Endothelial cell of umbilical vein (primary cell): ENCODE results near the gene FBXO27. TPM values are rescaled to one million over a fixed set of nuclear protein-coding genes. Genes with fewer than 3 reads are reported as not detected.

ENCODE experiments used
- Bru-seq: library from RNA; stranded (reverse); fragments of 400-500 nt; gene quantifications from one replicate; lab custom pipeline; 2021; lab: Mats Ljungman, UMichigan
- BruChase-seq, 2 experiments: library from RNA; stranded (reverse); fragments of 400-500 nt; gene quantifications; one replicate each; lab custom pipeline; 2021; lab: Mats Ljungman, UMichigan
- BruUV-seq: library from RNA; stranded (reverse); fragments of 400-500 nt; replicated peaks from 2 replicates; lab custom pipeline; 2021; lab: Mats Ljungman, UMichigan
- CTCF ChIA-PET: fragments of 300-600, 350-600 bp; sonication (Branson Sonifier 250); formaldehyde crosslinking; loops from one replicate; lab custom pipeline; 2021; ENCODE audit warnings: antibody characterized with exemption, inconsistent platforms; lab: Charles Lee
- POLR2A ChIA-PET: fragments of 300-600, 350-600 bp; sonication (Branson Sonifier 250); formaldehyde crosslinking; loops from one replicate; lab custom pipeline; 2021; ENCODE audit warnings: antibody characterized with exemption, inconsistent platforms; lab: Charles Lee
- DNase-seq: peaks from one replicate; pipeline ENCODE4 v3.0.0-alpha.2; 2011; ENCODE audit warnings: low read depth, low spot score
- FAIRE-seq: peaks from 2 replicates; lab custom pipeline; 2011; peaks lifted over from hg19 to GRCh38; lab: Jason Lieb, UNC
- H2AFZ ChIP-seq: 2 replicates; pipeline ENCODE4 v1.6.0; 2012; ENCODE audit warnings: low read depth, low read length, control low read depth, inconsistent platforms
- H3K27ac ChIP-seq: 2 replicates; pipeline ENCODE4 v1.5.1; 2011; ENCODE audit warnings: low read depth, mild to moderate bottlenecking, control low read depth, low read length, moderate library complexity; ENCODE audit not compliant: insufficient read depth
- H3K27me3 ChIP-seq, 2 experiments: 2 replicates each; pipeline versions ENCODE4 v1.6.0 to v1.6.1; 2011; ENCODE audit warnings: low read length in 2 of 2, mixed read lengths in 1 of 2; ENCODE audit not compliant: control insufficient read depth in 2 of 2, insufficient read depth in 2 of 2
- H3K36me3 ChIP-seq, 2 experiments: 2 replicates in 1 of 2; 3 replicates in 1 of 2; pipeline ENCODE4 v1.5.1; 2011; ENCODE audit warnings: low read length in 2 of 2, mild to moderate bottlenecking in 1 of 2, moderate library complexity in 1 of 2; ENCODE audit not compliant: control insufficient read depth in 2 of 2, insufficient read depth in 2 of 2; ENCODE audit errors: extremely low read depth in 1 of 2
- H3K4me1 ChIP-seq: 3 replicates; pipeline ENCODE4 v1.5.1; 2011; ENCODE audit warnings: mild to moderate bottlenecking, low read length; ENCODE audit not compliant: control insufficient read depth, insufficient read depth; ENCODE audit errors: extremely low read depth
- H3K4me2 ChIP-seq: 2 replicates; pipeline ENCODE4 v1.6.1; 2011; ENCODE audit warnings: low read length, control low read depth, mixed read lengths; ENCODE audit not compliant: insufficient read depth
- H3K4me3 ChIP-seq, 3 experiments: fragments of 200-600 bp in 1 of 3; sonication (generic), shearing (Covaris generic) in 1 of 3; replicated peaks in 1 of 3; 2 replicates each; pipeline ENCODE4 v1.5.1; 2011 to 2016; ENCODE audit warnings: control low read depth in 3 of 3, low read length in 3 of 3, mild to moderate bottlenecking in 2 of 3, inconsistent platforms in 1 of 3, low read depth in 1 of 3, moderate library complexity in 1 of 3; ENCODE audit not compliant: insufficient read depth in 1 of 3
- H3K79me2 ChIP-seq: 2 replicates; pipeline ENCODE4 v1.6.0; 2012; ENCODE audit warnings: low read length, inconsistent platforms; ENCODE audit not compliant: control insufficient read depth, insufficient read depth
- H3K9ac ChIP-seq: replicated peaks from 2 replicates; pipeline ENCODE3; 2011; ENCODE audit warnings: low read length, control low read depth; ENCODE audit not compliant: insufficient read depth; ENCODE audit errors: extremely low read depth
- H3K9me1 ChIP-seq: replicated peaks from 3 replicates; pipeline ENCODE4 v1.6.0; 2011; ENCODE audit warnings: mild to moderate bottlenecking, low read length; ENCODE audit not compliant: control insufficient read depth, insufficient read depth; ENCODE audit errors: extremely low read depth
- H3K9me3 ChIP-seq: replicated peaks from 2 replicates; pipeline ENCODE4 v1.5.1; 2012; ENCODE audit warnings: low read length, inconsistent platforms; ENCODE audit not compliant: control insufficient read depth, insufficient read depth
- H4K20me1 ChIP-seq: replicated peaks from 2 replicates; pipeline ENCODE3; 2011; ENCODE audit warnings: mild to moderate bottlenecking, low read length; ENCODE audit not compliant: control insufficient read depth, insufficient read depth; ENCODE audit errors: extremely low read depth
- CTCF ChIP-seq, 2 donors: IDR thresholded peaks; 1 replicate in 1 of 2; 2 replicates in 1 of 2; pipeline ENCODE4 v1.5.1; 2011; ENCODE audit warnings: low read length in 2 of 2, mild to moderate bottlenecking in 2 of 2, moderate library complexity in 2 of 2, control low read depth in 1 of 2, inconsistent platforms in 1 of 2, low read depth in 1 of 2; ENCODE audit not compliant: insufficient read depth in 1 of 2; ENCODE audit errors: extremely low read depth in 1 of 2
- EZH2 ChIP-seq: IDR thresholded peaks from 2 replicates; pipeline ENCODE4 v1.6.1; 2012; ENCODE audit warnings: borderline replicate concordance, low read depth, mild to moderate bottlenecking, moderate library complexity, low read length, inconsistent platforms; ENCODE audit not compliant: severe bottlenecking
- FOS ChIP-seq: IDR thresholded peaks from 2 replicates; pipeline ENCODE4 v1.6.1; 2011; ENCODE audit warnings: mild to moderate bottlenecking, low read length, moderate library complexity, borderline replicate concordance; ENCODE audit not compliant: insufficient read depth
- GATA2 ChIP-seq: IDR thresholded peaks from 2 replicates; pipeline ENCODE4 v1.7.0; 2011; ENCODE audit warnings: low read depth, mild to moderate bottlenecking, moderate library complexity, mixed read lengths, low read length; ENCODE audit not compliant: insufficient read length, insufficient read depth
- JUN ChIP-seq: IDR thresholded peaks from 2 replicates; pipeline ENCODE4 v1.6.1; 2011; ENCODE audit warnings: borderline replicate concordance, low read depth; ENCODE audit not compliant: insufficient read length, insufficient read depth
- MAX ChIP-seq: IDR thresholded peaks from 2 replicates; pipeline ENCODE4 v1.6.1; 2011; ENCODE audit not compliant: insufficient read depth, insufficient read length
- MYC ChIP-seq: IDR thresholded peaks from one replicate; pipeline ENCODE4 v1.6.1; 2011; ENCODE audit warnings: mild to moderate bottlenecking, low read depth, low read length
- POLR2A ChIP-seq: IDR thresholded peaks from 2 replicates; pipeline ENCODE4 v1.6.1; 2012; ENCODE audit warnings: low read depth, mild to moderate bottlenecking, control low read depth, low read length
- POLR2AphosphoS5 ChIP-seq: IDR thresholded peaks from 2 replicates; pipeline ENCODE4 v1.6.1; 2012; ENCODE audit warnings: low read depth, mild to moderate bottlenecking, control low read depth, low read length, moderate library complexity; ENCODE audit not compliant: insufficient read depth
- dilution Hi-C: fragments of 300-500 bp; cut with MboI; formaldehyde crosslinking; loops from one replicate; pipeline ENCODE4 v1.15.0; 2019; ENCODE audit warnings: low sequenced_read_pairs; ENCODE audit not compliant: extremely low pct_ligation_motif_present
- intact Hi-C: fragments of 100-400 bp; cut with micrococcal nuclease; formaldehyde crosslinking; loops from one replicate; pipeline ENCODE4 v1.10.0; 2022
- long read RNA-seq: library from polyadenylated mRNA; stranded (forward); transcript quantifications from one replicate; pipeline ENCODE4 v2.0.0, GENCODE V29; 2021
- polyA minus RNA-seq, 3 experiments: library from RNA; depleted of rRNA, polyadenylated mRNA; stranded (reverse); fragments of >200 nt; gene quantifications; 1 replicate in 1 of 3; 2 replicates in 2 of 3; pipeline ENCODE4 v1.2.3, GENCODE V29; 2011
- polyA plus RNA-seq, 4 experiments: library from polyadenylated mRNA; depleted of rRNA in 3 of 4; stranded (reverse) in 3 of 4; unstranded in 1 of 4; fragments of >200 nt; gene quantifications; 2 replicates each; pipeline versions ENCODE4 v1.2.1 to v1.2.3, GENCODE V29; 2011 to 2012; ENCODE audit warnings: missing spikeins in 1 of 4
- total RNA-seq: library from RNA; stranded (reverse); gene quantifications from 2 replicates; pipeline ENCODE4 v1.2.3, GENCODE V29; 2021

Gene FBXO27
- 4.2 and 6.5 TPM in 2 replicates for total RNA-seq
- 3.5 and 4.9 TPM in 2 replicates for polyA plus RNA-seq
- polyA plus RNA-seq (2011; cell fraction: cytosol; rRNA removed), result 2.5 and 3.0 TPM in 2 replicates
- polyA plus RNA-seq (2011; cell fraction: nucleus; rRNA removed), result 0.63 and 1.5 TPM in 2 replicates
- polyA plus RNA-seq (2012), result 2.9 and 4.7 TPM in 2 replicates
- polyA minus RNA-seq, result 4.7 and 9.5 TPM in 2 replicates
- polyA minus RNA-seq (2011; cell fraction: cytosol; rRNA and poly(A)+ RNA removed), result not detected
- polyA minus RNA-seq (2011; cell fraction: nucleus; rRNA and poly(A)+ RNA removed), result 0.91 and 2.4 TPM in 2 replicates
- percentile 25 among the genes with signal in this experiment for Bru-seq, nascent RNA
- BruChase-seq, experiment 1, labeled RNA remaining after a 6-hour chase, result percentile 33 among the genes with signal in this experiment
- BruChase-seq, experiment 2, labeled RNA remaining after a 2-hour chase, result percentile 32 among the genes with signal in this experiment
- long read RNA-seq, partial matches to known transcripts, result 4 of 6 reads
- long read RNA-seq, other reads (novel, unspliced or antisense), result 1 of 6 reads

GRCh38 chr19:39032063-39032918 lies at the start of gene FBXO27:
FBXO27 (minus strand) TSS chr19:39032549; CDS start chr19:39032227, 322 bp downstream.
- TF ChIP-seq POLR2AphosphoS5, result peak; percentile 18
- no peak for TF ChIP-seq MAX
- no peaks in the 10 kb centered on the region for H3K9me1 ChIP-seq
- CTCF ChIA-PET, result interaction anchor here (1.0 to 3.9 kb wide), 7 partner anchors 19 to 310 kb away, joined by 3 to 16 read pairs (median 5); partner anchors contain the start of genes FBXO17, MRPS12, SAMD4B and SARS2
- H4K20me1 ChIP-seq, result no peaks in the 10 kb centered on the region
- H3K27me3 ChIP-seq, result no peaks in the 10 kb centered on the region
- POLR2A ChIA-PET, result no interaction called here
- H2AFZ ChIP-seq, result peak within 1 kb of the TSS; percentile 92
- dilution Hi-C loops, result no loop called here
- no peaks in the 10 kb centered on the region for H3K79me2 ChIP-seq
- peaks cover 5% of the 10 kb centered on the region for H3K4me1 ChIP-seq
- no peaks in the 10 kb centered on the region for H3K9me3 ChIP-seq
- BruUV-seq, result no TSS peak
- FAIRE-seq, result no peak
- H3K36me3 ChIP-seq, result no peaks in the 10 kb centered on the region
- intact Hi-C loops, result no loop called here
- peak within 1 kb of the TSS; percentile 61 for H3K4me2 ChIP-seq
- H3K27ac ChIP-seq, result no peak within 1 kb of the TSS
- no peak within 1 kb of the TSS for H3K9ac ChIP-seq
- no peak for DNase-seq
- peak within 1 kb of the TSS; percentile 28 to 58 (median 53) for H3K4me3 ChIP-seq

- Histone ChIP-seq H4K20me1 (no peaks in the 10 kb centered on the region), H3K4me2 (no peak overlapping the region), H3K4me1 (peaks cover 19% of the 10 kb centered on the region), H3K9me1 (no peaks in the 10 kb centered on the region), H3K27ac (no peak overlapping the region), H3K9me3 (no peaks in the 10 kb centered on the region), H3K9ac (no peak overlapping the region), H3K79me2 (no peaks in the 10 kb centered on the region), H3K36me3 (no peaks in the 10 kb centered on the region), H2AFZ (no peak overlapping the region), H3K27me3 (no peaks in the 10 kb centered on the region), H3K4me3 (no peak overlapping the region)
- ChIA-PET POLR2A (no interaction called here), CTCF (no interaction called here)
- intact Hi-C loops (no loop called here), dilution Hi-C loops (no loop called here)
- FAIRE-seq (no peak), DNase-seq (no peak)
- BruUV-seq, result no TSS peak
- TF ChIP-seq CTCF (IDR thresholded peaks at IDR 0.05; ENCODE audit: extremely low read depth in 1 of 2, insufficient read depth in 1 of 2, low read depth in 1 of 2, low read length in 2 of 2) (no peak), MYC (no peak), MAX (no peak), EZH2 (no peak), POLR2A (no peak), POLR2AphosphoS5 (no peak), GATA2 (no peak), FOS (no peak), JUN (no peak)
Observed at GRCh38 chr19:39080431-39080830, 48.1 kb upstream of the FBXO27 start.
